Amniotic stem cell (primary cell): Measurements from ENCODE around the gene ATP8B1.
"Not testable (repeated sequence)": the region's sequence is repeated elsewhere in the genome, so short reads cannot be mapped to it uniquely, and the experiment has no call there.

Experiments
- DNase-seq: peaks from one replicate; lab custom pipeline; 2025; lab: John Stamatoyannopoulos, UW

ATP8B1 gene

DNA sequence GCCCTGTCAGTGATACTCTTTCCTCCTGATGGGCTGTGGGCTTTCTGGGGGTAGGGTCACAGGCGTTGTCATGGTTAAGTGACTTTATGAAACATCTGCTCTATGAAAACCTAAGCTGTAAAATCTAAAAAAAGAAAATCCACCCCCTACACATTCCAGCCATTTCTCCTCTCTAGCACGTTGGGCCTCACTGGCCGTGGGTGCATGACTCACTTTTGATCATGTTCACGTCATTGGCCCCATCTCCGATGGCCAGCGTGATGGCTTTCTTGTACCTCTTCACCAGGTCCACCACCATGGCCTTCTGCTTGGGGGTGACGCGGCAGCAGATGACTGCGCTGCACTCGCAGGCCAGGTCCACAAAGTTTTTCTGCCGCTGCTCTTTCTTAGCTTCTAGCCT is 142.2 kb downstream of the ATP8B1 start:
- DNase-seq = peak; percentile 4

DNA sequence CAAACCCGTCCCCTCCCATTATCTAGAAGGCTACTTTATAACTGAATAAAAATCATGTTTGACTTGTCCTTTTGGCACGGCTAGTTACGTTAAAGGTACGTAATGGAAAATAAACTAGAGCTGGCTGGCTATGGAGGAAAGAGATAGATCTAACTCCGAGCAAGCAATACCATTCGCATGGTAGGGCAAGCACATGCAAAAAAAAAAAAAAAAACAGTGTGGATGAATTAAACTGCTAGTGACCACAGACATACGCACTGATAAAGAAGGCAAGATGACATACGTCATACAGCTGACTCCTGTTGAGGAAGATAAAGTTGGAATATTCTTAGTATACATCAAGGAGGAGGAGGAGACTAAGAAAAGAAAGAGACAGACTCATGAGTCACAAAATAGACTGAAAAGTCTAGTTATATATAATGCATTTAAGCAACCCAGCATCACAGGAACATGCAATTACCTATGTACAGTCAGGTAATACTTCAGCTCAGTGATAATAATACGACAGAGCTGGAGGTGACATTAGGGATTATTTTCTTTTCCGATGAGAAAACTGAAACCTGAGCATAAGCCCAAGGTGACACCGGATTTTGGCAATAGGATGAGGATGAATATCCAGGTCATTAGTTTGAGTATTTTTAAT is 143.5 kb downstream of the ATP8B1 start:
- no peak for DNase-seq

DNA sequence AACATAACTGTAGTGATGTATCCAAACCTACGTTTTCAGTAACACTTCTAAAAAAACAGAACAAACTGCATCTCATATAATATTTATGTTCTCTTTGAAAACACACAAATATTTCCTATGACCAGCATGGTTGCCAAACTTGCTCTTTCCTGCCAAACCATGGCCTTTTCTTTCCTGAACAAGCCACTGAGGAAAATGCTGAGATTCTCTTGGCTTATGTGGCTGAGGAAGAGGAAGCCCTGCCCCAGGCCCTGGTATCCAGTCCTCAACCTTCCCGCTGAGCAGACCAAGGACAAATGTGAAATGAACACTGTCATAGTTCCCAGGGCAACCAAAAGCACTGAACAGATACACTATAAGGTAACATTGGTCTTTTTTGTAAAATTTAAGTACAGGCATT is 145.6 kb downstream of the ATP8B1 start:
- DNase-seq = no peak

DNA sequence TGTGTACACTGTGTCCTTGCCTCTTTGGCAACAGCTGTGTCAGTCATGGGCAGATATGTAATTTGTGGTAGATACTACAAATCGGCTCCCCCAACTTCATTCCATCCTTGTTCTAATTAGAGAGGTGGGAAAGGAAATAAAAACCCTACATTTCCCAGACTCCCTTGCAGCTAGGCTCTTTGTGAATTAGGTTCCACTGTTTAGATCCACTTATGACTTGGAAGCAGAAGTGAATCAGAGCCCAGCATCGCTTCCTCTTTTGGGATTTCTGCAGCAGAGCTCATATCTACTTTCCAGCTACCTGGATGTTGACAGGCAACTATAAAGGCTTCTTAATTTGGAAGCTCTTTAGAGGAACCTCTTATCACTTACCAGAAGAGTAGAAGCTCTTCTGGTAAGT is 147.4 kb downstream of the ATP8B1 start:
- DNase-seq = no peak

DNA sequence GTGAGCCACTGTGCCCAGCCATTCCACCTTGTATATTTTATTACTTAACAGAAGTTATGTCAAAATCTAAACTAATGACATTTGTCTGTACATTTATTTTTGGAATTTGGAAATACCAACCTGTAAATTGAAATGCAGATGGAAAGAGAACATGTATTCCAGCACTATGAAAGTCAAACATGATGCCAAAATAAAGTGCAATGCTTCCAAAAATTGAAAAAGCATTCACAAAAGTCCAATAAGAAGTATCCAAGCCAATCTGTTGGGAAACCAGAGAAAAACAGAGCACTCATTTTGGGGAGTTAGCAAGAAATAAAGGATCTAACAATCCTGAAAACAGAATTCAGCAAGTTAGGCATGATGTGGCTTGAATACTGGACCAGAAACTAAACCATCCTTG is 151.2 kb downstream of the ATP8B1 start:
- no peak for DNase-seq

DNA sequence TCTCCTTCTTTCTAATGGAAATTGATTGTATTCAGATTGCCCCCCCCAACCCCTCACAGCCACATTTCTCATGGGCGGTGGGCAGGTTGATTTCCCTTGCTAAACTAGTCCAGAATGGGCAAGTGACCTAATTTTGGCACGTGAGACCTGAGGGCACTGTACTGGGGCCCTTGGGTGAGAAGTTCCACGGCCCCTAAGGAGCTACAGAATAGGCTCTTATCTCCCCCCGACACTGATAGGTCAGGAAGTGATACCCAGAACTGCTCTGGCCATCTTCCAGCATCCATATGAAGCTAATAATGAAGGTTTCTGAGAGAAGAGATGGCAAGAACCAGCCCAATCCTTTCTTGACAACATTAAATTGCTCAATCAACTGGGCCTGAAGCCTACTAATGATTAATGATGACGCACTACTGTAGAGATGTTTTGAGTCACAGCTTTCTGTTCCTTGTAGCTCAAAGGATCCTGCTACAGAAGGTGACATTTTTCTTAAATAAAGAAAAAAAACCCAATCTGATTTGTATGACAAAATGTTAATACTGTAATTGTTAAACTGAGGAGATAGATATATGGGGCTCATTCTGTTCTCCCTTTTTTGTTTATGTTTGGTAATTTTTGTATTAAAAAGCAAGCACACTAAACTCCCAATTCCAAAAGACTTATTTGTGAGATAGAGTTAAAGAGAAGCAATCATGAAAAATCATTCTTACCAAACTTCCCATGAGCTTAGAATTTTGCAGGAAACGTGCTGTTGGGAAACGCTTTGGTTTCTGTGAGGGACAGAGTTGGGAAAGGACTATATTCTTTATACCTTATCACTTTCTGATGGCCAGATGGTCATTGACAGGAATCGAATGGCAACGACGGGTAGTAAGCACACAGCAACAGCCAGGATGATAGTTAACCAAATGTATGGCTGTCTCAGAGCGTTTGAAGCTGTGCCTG is 153.3 kb downstream of the ATP8B1 start:
- no peak for DNase-seq

DNA sequence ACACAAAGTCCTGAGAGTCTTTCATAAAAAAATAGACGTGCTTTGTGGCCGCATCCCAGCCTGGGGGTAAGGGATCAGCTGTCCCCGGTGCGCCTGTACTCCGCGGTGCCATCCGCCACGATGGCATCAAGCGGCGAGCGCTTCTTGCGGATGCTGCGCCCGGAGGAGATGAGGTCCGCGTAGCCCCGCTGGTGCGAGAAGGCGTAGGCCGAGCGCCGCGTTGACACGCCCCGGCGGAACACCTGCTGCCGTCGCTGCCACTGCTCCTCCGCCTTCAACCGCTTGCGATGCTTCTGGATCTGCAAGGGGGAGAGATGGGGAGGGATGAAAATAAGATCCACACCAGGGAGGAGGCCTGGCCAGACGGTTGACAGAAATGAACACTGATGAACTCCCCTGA is 154.7 kb downstream of the ATP8B1 start:
- no peak for DNase-seq

DNA sequence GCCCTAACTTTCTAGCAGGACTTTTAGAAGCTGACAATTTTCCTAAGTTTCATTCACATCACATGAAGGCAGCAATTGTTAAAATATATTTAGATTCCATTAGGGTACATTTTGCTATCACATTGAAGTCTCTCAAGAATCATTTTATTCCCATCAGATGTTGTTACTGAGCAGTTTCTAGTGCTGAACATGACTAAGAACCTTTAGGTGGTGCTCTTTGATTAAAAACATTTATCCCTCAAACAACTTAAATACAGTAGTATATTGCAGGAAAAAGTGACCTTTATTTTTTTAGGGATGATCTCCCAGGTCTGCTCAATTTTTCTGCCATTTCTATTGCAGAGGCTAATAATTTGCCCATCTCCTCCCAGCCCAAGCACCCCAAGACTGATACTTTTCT is 158.6 kb downstream of the ATP8B1 start:
- DNase-seq = no peak

DNA sequence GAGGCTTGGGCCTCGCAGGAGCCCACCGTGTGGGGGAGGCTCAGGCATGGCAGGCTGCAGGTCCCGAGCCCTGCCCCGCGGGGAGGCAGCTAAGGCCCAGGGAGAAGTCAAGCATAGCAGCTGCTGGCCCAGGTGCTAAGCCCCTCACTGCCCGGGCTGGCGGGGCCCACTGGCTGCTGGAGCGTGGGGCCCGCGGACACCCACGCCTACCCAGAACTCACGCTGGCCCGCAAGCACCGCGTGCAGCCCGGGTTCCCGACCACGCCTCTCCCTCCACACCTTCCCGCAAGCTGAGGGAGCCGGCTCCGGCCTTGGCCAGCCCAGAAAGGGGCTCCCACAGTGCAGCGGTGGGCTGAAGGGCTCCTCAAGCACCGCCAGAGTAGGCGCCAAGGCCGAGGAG is 159.4 kb downstream of the ATP8B1 start:
- DNase-seq = not testable (repeated sequence)

DNA sequence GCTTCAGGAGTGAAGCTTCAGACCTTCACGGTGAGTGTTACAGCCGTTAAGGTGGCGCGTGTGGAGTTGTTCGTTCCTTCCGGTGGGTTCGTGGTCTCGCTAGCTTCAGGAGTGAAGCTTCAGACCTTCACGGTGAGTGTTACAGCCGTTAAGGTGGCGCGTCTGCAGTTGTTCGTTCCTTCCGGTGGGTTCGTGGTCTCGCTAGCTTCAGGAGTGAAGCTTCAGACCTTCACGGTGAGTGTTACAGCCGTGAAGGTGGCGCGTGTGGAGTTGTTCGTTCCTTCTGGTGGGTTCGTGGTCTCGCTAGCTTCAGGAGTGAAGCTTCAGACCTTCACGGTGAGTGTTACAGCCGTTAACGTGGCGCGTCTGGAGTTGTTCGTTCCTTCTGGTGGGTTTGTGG is 160.7 kb downstream of the ATP8B1 start:
- DNase-seq = not testable (repeated sequence)

DNA sequence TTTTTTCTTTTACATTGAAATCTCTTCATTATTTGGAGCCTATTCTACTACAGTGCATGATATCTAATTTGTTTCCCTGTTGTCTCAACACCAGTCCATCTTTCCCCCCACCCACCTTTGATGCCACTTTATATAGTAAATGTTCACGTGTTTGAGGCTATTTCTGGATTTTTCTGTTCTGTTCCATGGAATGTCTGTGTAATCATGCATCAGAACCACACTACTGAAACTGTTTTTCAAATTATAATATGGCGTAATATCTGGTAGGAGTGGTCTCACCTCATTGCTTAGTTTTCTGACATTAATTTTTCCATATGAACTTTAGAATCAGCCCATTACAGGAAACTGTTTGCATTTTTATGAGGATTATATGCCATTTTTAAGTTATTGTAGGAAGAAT is 162.4 kb downstream of the ATP8B1 start:
- no peak for DNase-seq

DNA sequence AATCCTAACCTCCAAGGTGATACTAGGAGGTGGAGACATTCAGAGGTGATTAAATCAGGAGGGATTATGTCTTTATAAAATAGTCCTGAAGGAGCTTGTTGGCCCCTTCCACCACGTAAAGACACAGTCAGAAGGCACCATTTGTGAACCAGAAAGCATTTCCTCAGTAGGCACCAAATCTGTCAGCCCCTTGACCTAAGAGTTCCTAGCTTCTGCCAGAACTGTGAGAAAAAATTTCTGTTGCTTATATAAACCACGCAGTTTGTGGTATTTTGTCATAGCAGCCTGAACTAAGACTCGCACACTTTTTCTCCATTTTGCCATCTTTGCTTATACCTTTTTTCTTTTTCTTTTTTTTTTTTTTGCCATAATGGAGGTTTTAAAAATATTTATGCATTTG is 162.9 kb downstream of the ATP8B1 start:
- DNase-seq = no peak

DNA sequence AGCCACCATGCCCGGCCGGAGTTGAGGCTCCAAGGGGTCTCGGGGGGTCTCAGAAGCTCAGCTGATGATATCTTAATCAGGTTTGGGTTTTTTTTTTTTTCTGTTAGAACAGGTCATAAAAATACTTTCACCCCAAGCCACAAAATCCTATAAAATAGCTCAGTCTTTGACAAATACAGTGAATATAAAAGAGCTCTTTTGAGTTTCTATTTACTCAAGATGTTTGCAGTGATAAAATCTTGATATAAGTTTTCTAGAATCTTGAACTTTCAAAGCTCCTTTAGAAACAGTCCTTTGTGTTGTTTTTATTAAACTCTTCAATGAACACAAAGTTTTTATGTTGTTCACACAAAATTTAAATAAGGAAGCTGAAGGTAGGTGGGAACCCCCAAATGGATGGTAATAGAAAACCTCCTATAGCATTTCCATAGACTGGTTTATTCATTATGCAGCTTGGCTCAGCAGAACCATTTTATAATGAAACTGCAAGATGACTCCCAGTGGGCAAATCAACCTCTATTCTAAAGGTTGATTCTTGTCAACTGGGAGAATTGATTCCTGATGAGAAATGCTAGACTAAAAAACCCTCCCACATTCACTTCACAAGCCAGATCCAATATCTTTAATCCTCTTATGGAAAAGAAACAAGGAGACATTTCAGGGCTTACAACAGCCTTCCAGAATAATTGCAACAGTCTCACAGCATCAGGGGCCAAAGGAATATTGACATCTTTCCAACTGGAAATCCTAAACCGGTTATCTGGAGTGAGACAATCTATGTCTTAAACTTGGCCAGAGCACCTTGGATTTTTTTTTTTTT is 167.9 kb downstream of the ATP8B1 start:
- no peak for DNase-seq

DNA sequence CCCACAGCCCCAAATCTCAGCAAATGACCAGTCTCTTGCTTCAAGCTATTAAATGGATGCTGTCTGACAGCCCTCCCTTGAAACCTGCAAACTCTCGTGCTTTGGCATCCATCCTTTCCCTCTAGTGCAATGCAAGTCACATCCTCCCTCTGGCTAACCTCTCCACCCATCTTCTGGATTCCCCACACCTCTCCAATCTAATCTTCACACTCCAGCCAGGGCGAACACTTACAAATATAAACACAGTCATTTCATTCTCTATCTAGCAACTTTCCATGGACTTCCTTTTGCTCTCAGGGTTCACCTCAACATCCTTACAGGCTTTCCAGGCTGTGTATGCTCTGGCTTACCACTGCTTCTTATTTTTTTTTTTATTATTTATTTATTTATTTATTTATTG is 171.4 kb downstream of the ATP8B1 start:
- no peak for DNase-seq

DNA sequence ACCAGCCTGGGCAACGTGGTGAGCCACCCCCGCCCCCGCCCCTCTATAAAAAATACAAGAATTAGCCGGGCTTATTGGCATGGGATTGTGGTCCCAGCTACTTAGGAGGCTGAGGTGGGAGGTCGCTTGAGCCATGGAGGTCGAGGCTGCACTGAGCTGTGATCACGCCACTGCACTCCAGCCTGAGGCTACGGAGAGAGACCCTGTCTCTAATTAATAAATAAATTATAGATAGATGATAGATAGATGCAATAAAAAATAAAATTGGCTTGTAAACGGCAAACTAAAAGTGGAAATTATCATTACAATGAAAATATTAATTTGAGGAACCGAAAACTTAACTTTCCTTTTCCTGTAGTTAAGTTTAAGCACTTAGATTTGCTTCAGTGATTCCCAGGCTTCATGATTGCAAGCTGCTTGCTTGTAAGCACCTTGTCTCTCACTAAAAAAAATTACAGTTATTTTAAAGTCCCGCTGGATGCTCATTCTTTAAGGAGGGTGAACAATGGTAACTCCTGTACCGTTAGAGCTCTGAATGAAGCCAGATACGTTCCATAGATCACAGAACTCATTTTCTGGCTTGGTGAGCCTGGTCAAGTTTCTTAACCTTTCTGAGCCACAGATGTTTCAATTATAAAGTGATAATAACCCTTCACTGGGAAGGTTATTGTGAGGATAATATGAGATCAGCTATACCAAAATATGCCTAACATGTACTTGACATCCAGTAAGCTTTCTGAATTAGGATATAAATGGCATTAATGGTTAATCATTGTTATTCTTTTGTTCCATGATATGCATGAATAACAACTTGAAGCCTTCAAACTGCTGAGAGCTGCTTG is 172.1 kb downstream of the ATP8B1 start:
- no peak for DNase-seq

DNA sequence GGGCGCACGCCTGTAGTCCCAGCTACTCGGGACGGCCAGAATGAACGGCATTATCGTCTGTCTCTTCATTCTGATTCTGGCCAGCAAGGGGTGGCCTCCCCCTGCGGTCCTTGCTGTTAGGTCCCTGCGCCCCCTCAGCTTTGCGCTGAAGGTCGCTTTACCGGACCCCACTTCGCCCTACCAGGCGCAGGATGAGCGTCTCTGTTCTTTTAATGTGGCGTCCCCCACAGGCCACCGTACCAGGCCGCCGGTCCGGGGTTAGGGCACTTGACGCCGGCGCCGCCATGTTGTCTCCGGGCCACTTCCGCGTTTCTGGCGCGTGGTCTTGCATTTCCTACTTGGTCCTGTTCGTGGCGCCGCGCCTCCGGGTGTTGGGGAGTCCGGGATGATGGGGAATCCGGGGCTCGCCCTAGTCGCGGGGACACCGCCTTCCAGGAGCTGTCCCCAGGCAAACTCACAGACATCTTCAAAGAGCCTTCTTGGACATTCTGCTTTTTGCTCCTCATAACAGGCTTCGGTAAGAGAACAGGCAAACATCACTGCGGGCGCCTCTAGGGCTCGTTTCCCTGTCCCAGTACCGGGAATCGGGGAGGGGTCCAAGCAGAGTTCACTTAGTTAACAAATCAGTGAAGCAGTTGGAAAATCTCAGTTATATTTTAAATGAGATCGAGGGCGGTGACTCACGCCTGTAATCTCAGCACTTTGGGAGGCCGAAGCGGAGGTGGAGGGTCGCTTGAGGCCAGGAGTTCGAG is 172.9 kb downstream of the ATP8B1 start:
- DNase-seq = peak; percentile 92

DNA sequence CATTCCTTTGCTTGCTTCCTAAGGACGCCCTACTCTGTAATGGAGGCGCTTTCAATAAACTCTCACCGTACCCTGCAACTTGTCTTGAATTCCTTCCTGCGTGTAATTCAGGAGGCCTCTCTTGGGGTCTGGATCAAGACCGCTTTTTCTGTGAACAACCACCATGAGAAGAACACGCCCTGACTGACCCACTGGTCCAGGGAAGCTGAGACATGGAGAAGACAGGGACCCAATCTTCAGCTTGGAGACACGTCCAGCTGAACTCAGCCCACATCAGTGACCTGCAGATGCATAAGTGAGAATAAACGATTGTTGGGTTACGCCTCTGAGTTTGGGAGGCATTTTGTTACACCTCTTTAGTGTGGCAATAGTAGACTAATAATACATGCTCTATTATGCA is 173.7 kb downstream of the ATP8B1 start:
- no peak for DNase-seq

DNA sequence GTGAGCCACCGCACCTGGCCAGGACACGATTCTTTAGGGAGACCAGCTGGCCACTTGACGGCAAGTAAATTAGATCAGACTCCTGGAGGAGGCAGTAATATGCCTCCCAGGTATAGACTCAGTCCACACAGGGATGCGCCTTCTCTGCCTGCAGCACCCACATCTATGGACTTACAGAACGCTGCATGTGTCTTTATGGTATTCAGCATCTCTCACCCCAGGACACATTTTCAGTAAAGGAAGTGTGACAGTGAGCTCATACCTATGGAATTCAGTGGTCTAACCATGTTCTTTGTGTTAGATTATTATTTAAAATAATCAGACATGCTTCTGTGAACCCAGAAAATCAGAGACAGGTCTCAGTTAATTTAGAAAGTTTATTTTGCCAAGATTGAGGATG is 175.6 kb downstream of the ATP8B1 start:
- DNase-seq = no peak

DNA sequence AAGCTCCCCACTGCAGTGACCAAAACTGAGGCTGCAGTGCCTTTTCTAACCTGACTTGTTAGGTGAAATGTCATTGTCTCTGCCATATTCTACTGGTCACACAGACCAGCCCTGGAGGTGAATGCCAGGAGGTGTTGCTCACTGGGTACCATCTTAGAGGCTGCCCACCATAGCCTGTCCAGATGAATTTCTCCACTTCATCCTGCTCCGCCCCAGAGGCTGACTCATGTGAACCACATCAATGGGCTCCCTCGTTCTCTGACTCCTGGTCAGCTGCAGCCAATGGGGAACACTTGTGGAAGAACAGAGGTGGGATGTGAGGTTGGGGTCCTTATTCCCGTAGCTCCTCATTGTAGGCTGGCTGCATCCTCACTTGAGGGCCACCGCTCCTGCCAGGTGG is 178.1 kb downstream of the ATP8B1 start:
- peak; percentile 0 for DNase-seq

DNA sequence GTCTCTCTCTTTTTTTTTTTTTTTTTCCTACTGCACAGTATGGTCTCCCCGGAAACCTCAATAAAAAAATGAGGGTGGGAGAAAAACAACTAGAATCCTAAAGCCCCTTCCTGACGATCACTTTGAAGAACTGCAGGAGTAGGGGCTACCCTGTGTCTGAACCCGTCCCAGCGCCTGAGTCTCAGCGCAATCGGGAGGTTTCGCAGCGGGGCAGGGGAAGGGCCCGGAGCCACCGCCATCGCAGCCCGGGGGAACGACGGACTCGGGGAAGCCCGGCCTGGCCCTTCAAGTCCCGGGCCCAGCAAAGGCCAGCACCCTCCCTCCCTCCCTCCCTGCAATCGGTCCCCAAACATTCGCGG is 181.9 kb downstream of the ATP8B1 start:
- no peak for DNase-seq

DNA sequence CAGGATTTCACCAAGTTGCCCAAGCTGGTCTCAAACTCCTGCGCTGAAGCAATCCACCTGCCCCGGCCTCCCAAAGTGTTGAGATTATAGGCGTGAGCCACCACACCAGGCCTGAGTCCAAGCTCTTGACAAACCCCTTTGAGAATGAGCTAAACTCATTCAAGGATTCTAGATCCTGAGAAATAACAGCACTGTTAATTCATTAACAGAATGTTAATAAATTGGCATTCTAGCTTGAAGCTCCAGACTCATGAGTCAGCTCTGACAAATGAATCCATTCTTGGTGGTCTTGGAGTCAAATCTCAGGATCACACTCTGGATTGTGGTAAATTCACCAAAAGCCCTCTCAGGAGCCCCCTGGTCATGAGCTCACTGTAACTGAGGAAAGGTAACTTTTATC is 183.2 kb downstream of the ATP8B1 start:
- no peak for DNase-seq
